CD4-positive, alpha-beta T cell (primary cell): ENCODE measurements around the gene TBC1D22A. TPM values are rescaled to one million over a fixed set of nuclear protein-coding genes. Genes with fewer than 3 reads are reported as not detected.

Experiments
- ATAC-seq: fragments of 200-7000 bp; cut with Tn5 transposase; one replicate; pipeline ENCODE4 v1.10.0; 2022; ENCODE audit warnings: mild to moderate bottlenecking; ENCODE audit not compliant: poor library complexity
- CTCF ChIA-PET: fragments of 350-600 bp; sonication (Branson Sonifier 250); formaldehyde crosslinking; loops from one replicate; lab custom pipeline; 2021; ENCODE audit warnings: antibody characterized with exemption, inconsistent platforms; lab: Charles Lee
- POLR2A ChIA-PET: fragments of 350-600 bp; sonication (Branson Sonifier 250); formaldehyde crosslinking; loops from one replicate; lab custom pipeline; 2021; ENCODE audit warnings: antibody characterized with exemption, inconsistent platforms; lab: Charles Lee
- DNase-seq, 14 experiments: peaks; one replicate each; pipeline ENCODE4 v3.0.0-alpha.2; 2013 to 2020; ENCODE audit warnings: mixed read lengths in 2 of 14
- H3K27ac ChIP-seq, 2 donors: one replicate each; pipeline versions ENCODE4 v1.5.1 to v1.7.0; 2013; ENCODE audit warnings: low read length in 2 of 2, low read depth in 1 of 2, mild to moderate bottlenecking in 1 of 2
- H3K27me3 ChIP-seq, 2 experiments: 1 replicate in 1 of 2; 2 replicates in 1 of 2; pipeline versions ENCODE4 v1.6.1 to v1.7.0; 2013; ENCODE audit warnings: low read length in 2 of 2, control low read depth in 1 of 2, mild to moderate bottlenecking in 1 of 2, moderate library complexity in 1 of 2; ENCODE audit not compliant: insufficient read depth in 2 of 2, control insufficient read depth in 1 of 2
- H3K36me3 ChIP-seq: one replicate; pipeline ENCODE4 v1.6.1; 2013; ENCODE audit warnings: low read length, control low read depth; ENCODE audit not compliant: insufficient read depth
- H3K4me1 ChIP-seq: one replicate; pipeline ENCODE4 v1.6.1; 2013; ENCODE audit warnings: low read length, control low read depth; ENCODE audit not compliant: insufficient read depth
- H3K4me3 ChIP-seq: one replicate; pipeline ENCODE4 v1.5.1; 2013; ENCODE audit warnings: mild to moderate bottlenecking, low read length, moderate library complexity
- H3K9me3 ChIP-seq, 2 experiments: 1 replicate in 1 of 2; 2 replicates in 1 of 2; pipeline versions ENCODE4 v1.6.1 to v1.7.0; 2013; ENCODE audit warnings: low read length in 2 of 2, mild to moderate bottlenecking in 2 of 2, control low read depth in 1 of 2, moderate library complexity in 1 of 2; ENCODE audit not compliant: control insufficient read depth in 1 of 2, insufficient read depth in 1 of 2
- H3K27ac Mint-ChIP-seq: one replicate; pipeline ENCODE4 v1.8.0; 2020; ENCODE audit warnings: mixed read lengths
- H3K27me3 Mint-ChIP-seq: one replicate; pipeline ENCODE4 v1.8.0; 2021; ENCODE audit warnings: mixed read lengths
- H3K36me3 Mint-ChIP-seq: one replicate; pipeline ENCODE4 v1.8.0; 2021; ENCODE audit warnings: low read depth, mixed read lengths
- H3K4me1 Mint-ChIP-seq: one replicate; pipeline ENCODE4 v1.8.0; 2021; ENCODE audit warnings: low read depth, mixed read lengths
- H3K4me3 Mint-ChIP-seq: one replicate; pipeline ENCODE4 v1.8.0; 2020; ENCODE audit warnings: mild to moderate bottlenecking, mixed read lengths
- H3K9me3 Mint-ChIP-seq: one replicate; pipeline ENCODE4 v1.8.0; 2020; ENCODE audit warnings: mixed read lengths
- CTCF ChIP-seq: fragments of 200-600 bp; IDR thresholded peaks from one replicate; pipeline ENCODE4 v1.8.0; 2022; ENCODE audit warnings: antibody characterized with exemption, mild to moderate bottlenecking
- intact Hi-C, 2 experiments: fragments of 100-400 bp; cut with DNase I in 1 of 2; cut with micrococcal nuclease in 1 of 2; formaldehyde crosslinking; loops; one replicate each; pipeline versions ENCODE4 v1.15.1 to v1.9.0; 2023 to 2025; cut with DNase I, micrococcal nuclease
- total RNA-seq, 174 experiments: library from RNA in 2 of 174; stranded (reverse) in 2 of 174; gene quantifications; one replicate each; pipeline ENCODE4 v1.2.3 and lab custom pipeline; 2021 to 2026

TBC1D22A gene
- total RNA-seq, 2 experiments from 2014 or later, result 27.1 to 31.7 TPM

GRCh38 chr22:47100019-47100418 lies 337.6 kb downstream of the TBC1D22A start:
- ATAC-seq (no peak), DNase-seq (no peak)
- Histone ChIP-seq H3K4me1 (no peaks in the 10 kb centered on the region), H3K4me3 (no peak overlapping the region), H3K9me3 (no peaks in the 10 kb centered on the region), H3K27me3 (no peaks in the 10 kb centered on the region), H3K27ac (no peak overlapping the region), H3K36me3 (no peaks in the 10 kb centered on the region)
- no peak overlapping the region for H3K4me3 Mint-ChIP-seq
- no peaks in the 10 kb centered on the region for H3K27me3 Mint-ChIP-seq
- H3K4me1 Mint-ChIP-seq, result peaks cover under 1% of the 10 kb centered on the region
- peaks cover 15% of the 10 kb centered on the region for H3K36me3 Mint-ChIP-seq
- intact Hi-C loops, result no loop called here
- ChIA-PET CTCF (no interaction called here), POLR2A (no interaction called here)
- TF ChIP-seq CTCF, result no peak
- no peak overlapping the region for H3K27ac Mint-ChIP-seq
- no peaks in the 10 kb centered on the region for H3K9me3 Mint-ChIP-seq

- Mint-ChIP-seq H3K9me3 (no peaks in the 10 kb centered on the region), H3K27ac (no peak overlapping the region), H3K36me3 (peaks cover 15% of the 10 kb centered on the region), H3K4me3 (no peak overlapping the region), H3K4me1 (no peaks in the 10 kb centered on the region), H3K27me3 (no peaks in the 10 kb centered on the region)
- Histone ChIP-seq H3K27me3 (no peaks in the 10 kb centered on the region), H3K27ac (no peak overlapping the region), H3K9me3 (no peaks in the 10 kb centered on the region), H3K36me3 (no peaks in the 10 kb centered on the region), H3K4me1 (no peaks in the 10 kb centered on the region), H3K4me3 (no peak overlapping the region)
- intact Hi-C loops, result no loop called here
- ChIA-PET CTCF (no interaction called here), POLR2A (no interaction called here)
- DNase-seq (no peak), ATAC-seq (no peak)
- TF ChIP-seq CTCF, result no peak
These were observed 338.3 kb downstream of the TBC1D22A start for GRCh38 chr22:47100646-47101200.

- DNase-seq (no peak), ATAC-seq (no peak)
- Mint-ChIP-seq H3K9me3 (no peaks in the 10 kb centered on the region), H3K4me1 (no peaks in the 10 kb centered on the region), H3K36me3 (peaks cover 19% of the 10 kb centered on the region), H3K27me3 (no peaks in the 10 kb centered on the region), H3K4me3 (no peak overlapping the region), H3K27ac (no peak overlapping the region)
- Histone ChIP-seq H3K27me3 (no peaks in the 10 kb centered on the region), H3K36me3 (no peaks in the 10 kb centered on the region), H3K4me3 (no peak overlapping the region), H3K9me3 (no peaks in the 10 kb centered on the region), H3K4me1 (no peaks in the 10 kb centered on the region), H3K27ac (no peak overlapping the region)
- intact Hi-C loops, result no loop called here
- POLR2A ChIA-PET, result no interaction called here
- no peak for TF ChIP-seq CTCF
- CTCF ChIA-PET, result no interaction called here
These were observed 339.0 kb downstream of the TBC1D22A start for GRCh38 chr22:47101321-47101885.
